H9 (cell line): ENCODE results near the gene UBE2V1. TPM values are rescaled to one million over a fixed set of nuclear protein-coding genes. Genes with fewer than 3 reads are reported as not detected.

Experiments used
- DNase-seq: peaks from one replicate; pipeline ENCODE4 v3.0.0-alpha.2; 2017
- H2AFZ ChIP-seq: one replicate; pipeline ENCODE4 v1.6.1; 2013; ENCODE audit warnings: mild to moderate bottlenecking, low read length, control low read depth, moderate library complexity
- H2AK5ac ChIP-seq: 2 replicates; pipeline ENCODE4 v1.6.1; 2013; ENCODE audit warnings: low read length, control low read depth, mixed read lengths; ENCODE audit not compliant: insufficient read length
- H2BK120ac ChIP-seq: one replicate; pipeline ENCODE4 v1.6.1; 2013; ENCODE audit warnings: low read depth, mild to moderate bottlenecking, low read length, control low read depth, inconsistent platforms; ENCODE audit not compliant: poor library complexity, severe bottlenecking
- H2BK12ac ChIP-seq: 2 replicates; pipeline ENCODE4 v1.6.1; 2013; ENCODE audit warnings: low read length, control low read depth, mixed read lengths, low read depth; ENCODE audit not compliant: insufficient read length
- H2BK15ac ChIP-seq: 2 replicates; pipeline ENCODE4 v1.6.1; 2013; ENCODE audit warnings: low read depth, low read length, control low read depth
- H2BK20ac ChIP-seq: one replicate; pipeline ENCODE4 v1.6.1; 2013; ENCODE audit warnings: low read depth, mild to moderate bottlenecking, low read length, control low read depth, inconsistent platforms; ENCODE audit not compliant: poor library complexity, severe bottlenecking
- H2BK5ac ChIP-seq: 2 replicates; pipeline ENCODE4 v1.6.1; 2013; ENCODE audit warnings: low read length, control low read depth, mixed read lengths; ENCODE audit not compliant: insufficient read length
- H3K14ac ChIP-seq: 2 replicates; pipeline ENCODE4 v1.6.1; 2013; ENCODE audit warnings: low read length, control low read depth; ENCODE audit not compliant: insufficient read depth
- H3K18ac ChIP-seq: 2 replicates; pipeline ENCODE4 v1.6.1; 2013; ENCODE audit warnings: low read depth, mild to moderate bottlenecking, mixed read lengths, low read length, control low read depth; ENCODE audit not compliant: insufficient read length
- H3K23ac ChIP-seq: 2 replicates; pipeline ENCODE4 v1.6.1; 2013; ENCODE audit warnings: low read length, control low read depth, mixed read lengths, low read depth; ENCODE audit not compliant: insufficient read length
- H3K23me2 ChIP-seq: 2 replicates; pipeline ENCODE4 v1.6.1; 2013; ENCODE audit warnings: low read depth, mild to moderate bottlenecking, mixed read lengths, low read length, control low read depth; ENCODE audit not compliant: insufficient read length, poor library complexity, severe bottlenecking
- H3K27ac ChIP-seq: 2 replicates; pipeline ENCODE4 v1.5.1; 2013; ENCODE audit warnings: low read length, control low read depth, mixed read lengths, low read depth; ENCODE audit not compliant: insufficient read length
- H3K27me3 ChIP-seq: 2 replicates; pipeline ENCODE4 v1.6.1; 2013; ENCODE audit warnings: low read length, control low read depth, inconsistent platforms; ENCODE audit not compliant: insufficient read depth
- H3K4ac ChIP-seq: 2 replicates; pipeline ENCODE4 v1.6.1; 2013; ENCODE audit warnings: low read depth, mild to moderate bottlenecking, control low read depth, inconsistent platforms, low read length, moderate library complexity
- H3K4me1 ChIP-seq: 2 replicates; pipeline ENCODE4 v1.6.1; 2013; ENCODE audit warnings: low read length, control low read depth, inconsistent platforms; ENCODE audit not compliant: insufficient read depth
- H3K4me2 ChIP-seq: 2 replicates; pipeline ENCODE4 v1.6.1; 2013; ENCODE audit warnings: low read length, control low read depth, mixed read lengths; ENCODE audit not compliant: insufficient read length, insufficient read depth
- H3K56ac ChIP-seq: 2 replicates; pipeline ENCODE4 v1.6.1; 2013; ENCODE audit warnings: low read depth, mild to moderate bottlenecking, mixed read lengths, low read length, control low read depth; ENCODE audit not compliant: insufficient read length
- H3K79me1 ChIP-seq: 2 replicates; pipeline ENCODE4 v1.6.1; 2013; ENCODE audit warnings: low read depth, mild to moderate bottlenecking, moderate library complexity, low read length, control low read depth, inconsistent platforms; ENCODE audit not compliant: insufficient read depth, poor library complexity, severe bottlenecking
- H3K79me2 ChIP-seq: 2 replicates; pipeline ENCODE4 v1.6.1; 2013; ENCODE audit warnings: low read length, control low read depth, inconsistent platforms; ENCODE audit not compliant: insufficient read depth
- H3K9ac ChIP-seq: 2 replicates; pipeline ENCODE4 v1.6.1; 2013; ENCODE audit warnings: low read length, control low read depth, mixed read lengths; ENCODE audit not compliant: insufficient read length; ENCODE audit errors: extremely low read depth
- H3K9me3 ChIP-seq: one replicate; pipeline ENCODE4 v1.6.1; 2013; ENCODE audit warnings: low read depth, low read length, inconsistent platforms; ENCODE audit not compliant: control insufficient read depth
- H3T11ph ChIP-seq: one replicate; pipeline ENCODE4 v1.6.1; 2013; ENCODE audit warnings: mild to moderate bottlenecking, low read length, control low read depth, inconsistent platforms
- H4K20me1 ChIP-seq: one replicate; pipeline ENCODE4 v1.6.1; 2013; ENCODE audit not compliant: control insufficient read depth, insufficient read length, insufficient read depth
- H4K5ac ChIP-seq: 2 replicates; pipeline ENCODE4 v1.6.1; 2013; ENCODE audit warnings: low read depth, mild to moderate bottlenecking, mixed read lengths, low read length, control low read depth; ENCODE audit not compliant: insufficient read length
- H4K8ac ChIP-seq: replicated peaks from 2 replicates; pipeline ENCODE4 v1.6.1; 2013; ENCODE audit warnings: low read length, control low read depth, mixed read lengths, low read depth; ENCODE audit not compliant: insufficient read length
- H4K91ac ChIP-seq: 2 replicates; pipeline ENCODE4 v1.6.1; 2013; ENCODE audit warnings: low read depth, mild to moderate bottlenecking, moderate library complexity, mixed read lengths, low read length, control low read depth; ENCODE audit not compliant: insufficient read length
- H3K27ac Mint-ChIP-seq, 3 experiments: 2 replicates in 2 of 3; 3 replicates in 1 of 3; pipeline ENCODE4 v1.8.0; 2020 to 2021; ENCODE audit warnings: mixed read lengths in 3 of 3, mild to moderate bottlenecking in 1 of 3, moderate library complexity in 1 of 3
- H3K27me3 Mint-ChIP-seq: 2 replicates; pipeline ENCODE4 v1.8.0; 2021; ENCODE audit warnings: low read depth, mild to moderate bottlenecking, moderate library complexity, mixed read lengths
- H3K36me3 Mint-ChIP-seq, 3 experiments: 2 replicates in 2 of 3; 3 replicates in 1 of 3; pipeline ENCODE4 v1.8.0; 2020 to 2021; ENCODE audit warnings: low read depth in 3 of 3, mixed read lengths in 3 of 3; ENCODE audit not compliant: insufficient read depth in 1 of 3
- H3K4me1 Mint-ChIP-seq, 2 experiments: 2 replicates each; pipeline ENCODE4 v1.8.0; 2020; ENCODE audit warnings: mixed read lengths in 2 of 2
- H3K4me3 Mint-ChIP-seq, 2 experiments: 2 replicates in 1 of 2; 3 replicates in 1 of 2; pipeline ENCODE4 v1.8.0; 2020 to 2021; ENCODE audit warnings: mild to moderate bottlenecking in 2 of 2, mixed read lengths in 2 of 2, moderate library complexity in 1 of 2
- H3K9me3 Mint-ChIP-seq, 2 experiments: 2 replicates in 1 of 2; 3 replicates in 1 of 2; pipeline ENCODE4 v1.8.0; 2020; ENCODE audit warnings: mild to moderate bottlenecking in 2 of 2, mixed read lengths in 2 of 2, moderate library complexity in 1 of 2
- WGBS: extraction: QIAGEN DNeasy Blood & Tissue Kit; methylation state at CpG from one replicate; pipeline ENCODE4 v1.1.7; 2013; ENCODE audit warnings: missing lambda C conversion rate, low lambda C conversion rate, mixed read lengths; ENCODE audit not compliant: insufficient read length; ENCODE audit errors: extremely low coverage; 5-methylcytosine and 5-hydroxymethylcytosine counted together
- total RNA-seq: library from RNA; stranded (reverse); gene quantifications from 2 replicates; pipeline ENCODE4 v1.2.1, GENCODE V29; 2021
- TF ChIP-seq, protein P1 (sequence below): fragments of 200-600 bp; sonication (generic); conservative IDR thresholded peaks from 3 replicates; pipeline ENCODE4 v1.8.0; 2021; ENCODE audit warnings: antibody characterized with exemption, mild to moderate bottlenecking

UBE2V1 gene
- total RNA-seq, 1 experiment from 2014 or later = 152 TPM

DNA sequence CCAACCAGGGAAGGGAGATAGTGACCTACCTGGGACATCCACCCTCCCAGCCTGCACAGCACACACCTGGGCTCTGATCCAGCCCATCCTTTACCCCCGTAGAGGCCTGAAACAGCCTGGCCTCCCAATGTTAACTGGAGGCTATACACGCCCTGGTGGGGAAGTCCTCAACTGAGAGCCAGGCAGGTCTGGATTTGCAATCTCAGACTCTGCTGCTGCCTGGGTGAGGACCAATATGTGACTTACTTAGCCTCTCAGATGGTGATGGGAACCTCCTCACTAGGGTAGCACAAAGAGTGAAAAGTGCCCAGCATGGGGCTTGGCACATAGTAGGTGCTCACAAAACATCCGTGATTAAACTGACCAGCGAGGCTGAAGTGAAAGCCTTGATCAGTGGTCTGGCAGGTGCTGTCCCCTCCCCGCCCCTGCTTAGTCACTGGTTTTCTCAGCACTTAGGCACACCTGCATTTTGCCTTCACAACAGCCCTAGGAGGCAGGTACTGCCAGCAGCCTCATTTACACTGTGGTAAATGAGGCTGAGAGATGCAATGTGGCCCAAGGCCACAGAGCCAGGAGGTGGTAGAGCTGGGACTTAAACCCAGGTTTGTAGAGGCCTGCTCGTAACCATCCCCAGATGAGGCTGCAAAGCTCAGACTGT is 28.2 kb upstream of the UBE2V1 start:
- no peaks in the 10 kb centered on the region for H3K9me3 Mint-ChIP-seq
- no peak overlapping the region for H3K4me2 ChIP-seq
- H3K4ac ChIP-seq = no peak overlapping the region
- no peak overlapping the region for H4K8ac ChIP-seq
- H4K91ac ChIP-seq = no peak overlapping the region
- whole genome bisulfite sequencing = no CpG with 5 or more reads among the region's 6 CpGs
- no peak overlapping the region for H2AFZ ChIP-seq
- no peak overlapping the region for H2BK20ac ChIP-seq
- no peak overlapping the region for H3K14ac ChIP-seq
- TF ChIP-seq, protein P1, sequence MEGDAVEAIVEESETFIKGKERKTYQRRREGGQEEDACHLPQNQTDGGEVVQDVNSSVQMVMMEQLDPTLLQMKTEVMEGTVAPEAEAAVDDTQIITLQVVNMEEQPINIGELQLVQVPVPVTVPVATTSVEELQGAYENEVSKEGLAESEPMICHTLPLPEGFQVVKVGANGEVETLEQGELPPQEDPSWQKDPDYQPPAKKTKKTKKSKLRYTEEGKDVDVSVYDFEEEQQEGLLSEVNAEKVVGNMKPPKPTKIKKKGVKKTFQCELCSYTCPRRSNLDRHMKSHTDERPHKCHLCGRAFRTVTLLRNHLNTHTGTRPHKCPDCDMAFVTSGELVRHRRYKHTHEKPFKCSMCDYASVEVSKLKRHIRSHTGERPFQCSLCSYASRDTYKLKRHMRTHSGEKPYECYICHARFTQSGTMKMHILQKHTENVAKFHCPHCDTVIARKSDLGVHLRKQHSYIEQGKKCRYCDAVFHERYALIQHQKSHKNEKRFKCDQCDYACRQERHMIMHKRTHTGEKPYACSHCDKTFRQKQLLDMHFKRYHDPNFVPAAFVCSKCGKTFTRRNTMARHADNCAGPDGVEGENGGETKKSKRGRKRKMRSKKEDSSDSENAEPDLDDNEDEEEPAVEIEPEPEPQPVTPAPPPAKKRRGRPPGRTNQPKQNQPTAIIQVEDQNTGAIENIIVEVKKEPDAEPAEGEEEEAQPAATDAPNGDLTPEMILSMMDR = no peak
- H3K23ac ChIP-seq = no peak overlapping the region
- H3K27ac ChIP-seq = no peak overlapping the region
- H3K18ac ChIP-seq = no peak overlapping the region
- H4K20me1 ChIP-seq = no peaks in the 10 kb centered on the region
- no peak overlapping the region for H3K4me3 Mint-ChIP-seq
- H3K4me1 Mint-ChIP-seq = peaks cover 28 to 32% of the 10 kb centered on the region in 2 experiments
- peaks cover 8% of the 10 kb centered on the region for H3K79me1 ChIP-seq
- no peak for DNase-seq
- no peak overlapping the region for H2BK5ac ChIP-seq
- H3T11ph ChIP-seq = no peak overlapping the region
- no peak overlapping the region for H2AK5ac ChIP-seq
- no peak overlapping the region for H4K5ac ChIP-seq
- H3K79me2 ChIP-seq = peaks cover 4% of the 10 kb centered on the region; the same call in 1 of the 2 replicates
- H3K9ac ChIP-seq = no peak overlapping the region
- H3K27ac Mint-ChIP-seq = no peak overlapping the region; a peak in 1 of 7 replicates
- H3K56ac ChIP-seq = no peak overlapping the region
- peaks cover 6% of the 10 kb centered on the region; the same call in 1 of the 2 replicates for H3K4me1 ChIP-seq
- no peak overlapping the region for H2BK12ac ChIP-seq
- no peaks in the 10 kb centered on the region for H3K27me3 Mint-ChIP-seq
- H3K27me3 ChIP-seq = no peaks in the 10 kb centered on the region
- H3K9me3 ChIP-seq = no peaks in the 10 kb centered on the region
- no peak overlapping the region for H2BK15ac ChIP-seq
- no peaks in the 10 kb centered on the region for H3K23me2 ChIP-seq
- no peak overlapping the region for H2BK120ac ChIP-seq
- H3K36me3 Mint-ChIP-seq = peaks cover 17 to 44% (median 42%) of the 10 kb centered on the region in 3 experiments
